T-helper 9 cell (primary cell): ENCODE results near the gene LPIN1.
"Not testable (repeated sequence)": the region's sequence is repeated elsewhere in the genome, so short reads cannot be mapped to it uniquely, and the experiment has no call there.

Source experiments
- DNase-seq: peaks from one replicate; pipeline ENCODE4 v3.0.0-alpha.2; 2020

The LPIN1 gene

DNA sequence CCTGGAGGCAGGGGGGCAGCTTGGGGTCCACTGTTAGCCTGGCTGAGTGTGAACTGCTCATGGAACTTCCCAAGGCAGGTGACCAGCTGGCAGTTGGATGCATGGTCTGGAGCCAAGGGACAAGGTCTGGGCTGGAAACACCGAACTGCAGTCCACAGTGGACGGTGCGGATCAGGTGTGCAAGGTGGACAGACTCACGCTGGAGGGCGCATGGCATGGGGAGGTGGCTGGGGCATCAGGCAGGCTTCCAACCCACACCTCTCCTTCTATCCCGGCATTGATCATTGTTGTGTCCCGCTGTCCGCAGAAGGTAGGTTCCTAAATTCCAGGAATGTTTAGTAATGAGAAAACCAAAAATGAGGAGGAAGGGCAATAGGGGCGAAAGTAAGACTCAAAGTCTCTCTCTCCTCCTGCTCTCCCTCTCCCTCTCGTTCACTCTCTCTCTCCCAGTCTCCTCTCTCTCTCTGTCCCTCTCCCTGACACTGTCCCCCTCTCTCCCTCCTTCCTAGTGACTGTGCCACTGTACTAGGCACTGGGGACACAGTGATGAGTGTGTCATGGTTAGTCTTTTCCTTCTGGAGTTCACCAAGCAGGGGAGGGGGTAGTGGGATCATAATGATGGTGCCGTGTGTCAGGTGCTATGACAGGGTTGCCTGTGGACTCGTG, 30.3 kb upstream of the LPIN1 start:
- DNase-seq = no peak

DNA sequence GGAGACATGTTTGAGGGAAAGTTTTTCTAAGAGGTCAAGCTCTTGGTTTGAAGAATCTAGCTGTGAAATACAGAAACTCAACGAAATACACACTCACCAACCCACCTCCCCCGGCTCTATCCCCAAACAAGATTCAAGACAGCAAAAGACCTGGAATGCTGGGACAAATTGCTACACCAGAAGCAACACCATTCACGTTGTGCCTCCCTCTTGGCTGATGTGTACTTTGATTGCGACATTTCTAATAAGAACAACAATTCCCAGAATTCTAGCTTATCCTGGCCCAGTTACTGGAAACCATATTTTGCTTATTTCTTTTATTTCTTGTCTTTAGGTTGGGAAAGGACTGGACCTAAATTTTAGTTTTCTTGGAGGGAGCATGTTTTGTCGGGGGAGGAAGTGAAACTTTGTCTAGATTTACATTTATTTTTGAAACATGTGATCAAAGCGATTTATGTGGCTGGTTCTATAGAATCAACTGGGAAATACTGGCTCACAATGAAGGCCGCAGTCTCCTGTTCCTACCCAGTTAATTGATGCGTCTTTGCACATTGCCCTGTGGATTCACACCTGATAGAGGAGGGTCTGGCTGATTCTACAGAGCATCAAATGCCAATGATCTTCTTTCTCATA, 29.6 kb upstream of the LPIN1 start:
- no peak for DNase-seq

- DNase-seq = no peak
Measured at GRCh38 chr2:11717623-11718022, 28.8 kb upstream of the LPIN1 start.

DNA sequence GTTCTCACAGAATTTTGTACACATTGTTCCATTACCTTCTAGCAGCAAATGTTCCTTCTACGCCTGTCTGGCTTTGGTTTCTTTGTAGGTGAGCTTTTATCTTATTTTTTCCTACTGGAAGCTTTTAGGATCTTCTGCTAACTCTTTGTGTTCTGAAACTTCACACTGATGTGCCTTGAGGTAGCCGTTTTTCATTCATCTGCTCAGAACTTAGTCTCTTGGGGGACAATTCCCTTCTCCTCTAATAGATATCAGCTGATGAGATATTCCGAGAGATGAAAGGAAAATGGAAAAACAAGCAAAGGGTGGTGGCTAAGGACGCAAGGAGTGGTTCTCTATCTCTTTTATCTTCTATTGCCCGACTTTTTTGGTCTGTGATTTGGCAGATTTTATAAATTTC, 27.8 kb upstream of the LPIN1 start:
- no peak for DNase-seq

DNA sequence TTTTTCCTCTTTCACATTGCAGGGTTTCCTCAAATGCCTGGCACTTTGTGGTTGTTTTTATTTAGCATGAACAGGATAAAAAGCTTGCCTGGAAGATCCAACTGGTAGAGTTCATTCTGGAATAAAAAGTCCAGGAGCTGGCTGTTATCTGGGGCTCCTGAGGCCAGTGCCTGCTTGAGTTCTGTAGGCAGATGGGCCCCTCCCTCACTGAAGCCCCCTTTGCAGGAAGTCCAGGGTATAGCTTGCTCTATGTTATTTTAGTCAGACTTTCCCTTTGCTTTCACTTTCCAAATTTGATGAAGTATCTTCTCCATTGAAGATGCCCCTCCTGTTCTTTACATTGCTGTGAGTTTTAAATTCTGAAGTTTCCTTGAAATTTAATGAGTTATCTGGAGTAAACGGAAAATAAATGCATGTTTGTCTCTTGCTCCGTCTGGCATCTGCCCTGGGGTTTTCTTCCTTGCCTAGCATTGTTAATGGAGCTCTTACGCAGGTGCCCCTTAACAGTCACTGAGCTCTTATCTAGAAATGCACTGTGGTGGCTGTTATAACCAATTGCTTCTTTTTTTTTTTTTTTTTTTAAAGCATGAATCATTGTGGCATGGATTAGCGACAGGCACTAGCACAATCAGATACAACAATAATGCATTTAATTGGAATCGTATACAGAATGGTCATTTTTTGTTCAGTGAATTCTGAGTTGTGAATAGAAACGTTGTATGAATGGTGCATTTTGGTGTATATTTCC, 27.0 kb upstream of the LPIN1 start:
- no peak for DNase-seq

DNA sequence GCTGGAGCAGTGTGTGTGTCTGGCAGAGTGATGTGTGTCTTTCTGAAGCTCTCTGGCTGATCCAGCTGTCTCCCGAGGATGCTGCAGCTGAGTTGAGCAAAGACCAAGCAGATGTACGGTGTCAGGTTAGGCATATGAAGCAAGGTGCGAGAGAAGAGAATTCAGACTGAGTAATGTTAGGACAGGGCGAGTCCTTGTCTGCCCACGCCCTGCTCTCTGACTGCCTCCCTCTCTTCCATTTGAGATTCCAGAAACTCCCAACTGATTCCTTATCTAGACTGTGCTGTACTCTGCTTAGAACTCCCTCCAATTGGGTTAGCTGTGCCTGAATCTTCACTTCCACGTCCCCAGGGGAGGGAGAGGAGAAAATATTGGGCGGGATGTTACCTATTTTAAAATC, 25.7 kb upstream of the LPIN1 start:
- DNase-seq = no peak

DNA sequence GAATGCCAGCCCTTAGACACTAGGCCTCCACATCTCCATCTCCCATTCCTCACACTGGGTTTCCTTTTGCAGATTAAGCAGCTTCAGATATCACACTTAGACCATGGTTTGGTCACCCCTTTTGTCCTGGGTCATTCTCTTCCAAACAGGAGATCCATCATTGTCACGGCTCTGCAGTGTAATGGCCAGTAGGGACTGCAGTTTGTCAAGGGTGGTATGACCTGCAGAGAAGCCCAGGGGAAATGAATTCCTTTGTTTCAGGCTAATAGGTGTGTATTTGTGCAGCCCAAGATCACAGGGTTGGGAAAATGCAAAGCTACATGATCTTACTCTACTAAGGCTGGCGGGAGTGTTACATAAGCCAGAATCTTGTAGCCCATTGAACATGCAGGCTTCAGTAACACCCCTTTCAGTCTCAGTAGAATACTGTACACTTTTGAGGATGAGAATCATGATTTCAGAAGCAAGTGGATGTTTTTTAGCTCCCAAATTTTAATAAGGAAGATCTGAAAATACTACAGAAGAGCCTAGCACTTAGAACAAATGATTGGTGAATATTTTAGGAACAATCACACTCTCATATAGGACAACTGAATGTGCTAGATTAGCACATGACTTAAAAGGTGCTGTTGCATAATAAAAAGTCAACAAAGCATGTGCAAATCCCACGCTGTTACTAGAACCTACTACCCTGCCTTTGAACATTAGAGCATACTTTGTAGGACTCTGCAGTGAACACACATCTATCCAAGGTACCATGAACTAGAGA, 24.0 kb upstream of the LPIN1 start:
- DNase-seq = no peak

DNA sequence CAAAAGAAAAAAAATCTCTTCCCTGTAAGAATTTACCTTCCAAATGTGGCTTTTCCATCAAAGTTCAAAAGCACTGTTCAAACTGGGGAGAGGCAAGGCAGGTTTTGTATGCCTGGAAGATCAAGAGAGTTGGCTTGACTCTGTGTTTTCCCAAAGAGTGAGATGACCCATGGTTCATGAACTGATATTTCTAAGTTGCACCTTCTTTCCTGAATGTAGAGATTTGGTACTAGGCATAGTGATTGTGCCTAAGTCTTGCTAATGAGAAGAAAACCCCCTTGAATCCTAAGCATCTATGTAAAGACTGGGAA, 23.4 kb upstream of the LPIN1 start:
- no peak for DNase-seq

DNA sequence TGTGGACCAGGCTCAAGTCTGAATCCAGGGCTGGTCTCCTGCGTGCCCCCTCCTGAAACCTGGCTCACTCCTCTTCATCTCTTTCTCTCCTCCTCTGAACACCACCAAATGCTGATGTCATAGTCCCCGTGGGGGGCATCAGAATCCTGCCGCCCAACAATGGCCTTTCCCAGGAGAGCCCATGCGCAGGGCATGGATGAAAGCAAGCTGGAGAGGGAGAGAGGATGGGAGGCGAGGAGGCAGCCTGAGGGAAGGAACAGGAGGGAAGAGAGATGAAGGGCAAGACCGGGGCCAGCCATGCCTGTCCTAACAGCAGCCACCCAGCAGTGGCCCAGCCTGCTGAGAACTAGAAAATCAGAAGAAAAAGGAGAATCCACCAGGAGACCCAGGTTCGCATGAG, 22.3 kb upstream of the LPIN1 start:
- no peak for DNase-seq

- no peak for DNase-seq
Measured at GRCh38 chr2:11726384-11726783, 20.0 kb upstream of the LPIN1 start.

DNA sequence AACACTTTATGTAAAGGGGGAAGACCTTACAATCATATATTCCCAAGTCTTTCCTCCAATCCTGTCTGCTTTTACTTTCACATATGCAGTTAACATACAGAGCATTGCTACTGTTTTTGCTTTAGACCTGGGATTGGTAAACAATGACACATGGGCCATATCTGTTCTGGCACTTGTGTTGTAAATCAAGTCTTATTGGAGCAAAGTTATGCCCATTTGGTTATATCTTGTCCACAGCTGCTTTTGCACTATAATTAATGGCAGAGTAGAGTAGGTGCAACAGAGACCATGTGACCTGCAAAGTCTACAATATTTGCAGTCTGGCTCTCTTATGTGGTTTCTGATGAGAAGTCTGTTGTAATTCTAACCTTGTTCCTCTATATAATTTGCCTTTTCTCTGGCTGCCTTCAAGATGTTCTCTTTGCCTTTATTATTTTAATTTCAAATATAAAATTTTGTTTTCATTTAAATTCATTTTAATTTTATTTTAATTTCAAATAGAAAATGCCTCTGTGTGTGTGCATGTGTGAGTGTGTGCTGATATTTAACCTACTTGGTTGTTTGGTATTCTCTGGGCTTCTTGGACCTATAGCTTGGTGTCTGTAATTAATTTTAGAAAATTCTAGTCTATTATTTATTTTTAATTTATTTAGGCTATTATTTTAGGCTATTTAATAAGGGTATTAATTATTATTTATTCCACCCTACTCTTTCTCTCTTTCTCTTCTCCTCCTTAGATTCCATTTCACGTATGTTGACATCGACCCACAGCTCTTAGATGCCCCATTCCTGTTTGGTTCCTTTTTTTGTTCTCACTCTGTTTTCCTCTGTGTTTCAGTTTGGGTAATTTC, 16.8 kb upstream of the LPIN1 start:
- no peak for DNase-seq

- not testable (repeated sequence) for DNase-seq
Measured at GRCh38 chr2:11731214-11731984, 15.0 kb upstream of the LPIN1 start.

DNA sequence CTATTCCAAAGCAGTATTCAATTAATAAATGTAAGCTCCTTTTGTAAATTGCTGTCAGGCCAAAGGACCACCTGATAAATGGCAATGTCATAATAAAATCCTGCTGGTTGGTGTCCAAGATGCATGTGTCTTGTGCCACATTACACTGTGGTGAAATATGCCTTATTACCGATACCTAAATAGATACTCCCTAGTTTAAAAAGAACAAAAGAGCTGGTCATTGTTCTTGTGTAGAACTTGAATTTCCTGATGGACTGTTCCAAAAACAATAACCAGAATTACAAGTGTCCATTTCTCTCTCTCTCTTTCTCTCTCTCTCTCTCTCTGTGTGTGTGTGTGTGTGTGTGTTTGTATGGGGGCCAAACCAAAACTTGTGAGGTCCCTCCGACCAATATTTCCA, 13.8 kb upstream of the LPIN1 start:
- no peak for DNase-seq

- DNase-seq = not testable (repeated sequence)
Measured at GRCh38 chr2:11737852-11738251, 8.6 kb upstream of the LPIN1 start.

DNA sequence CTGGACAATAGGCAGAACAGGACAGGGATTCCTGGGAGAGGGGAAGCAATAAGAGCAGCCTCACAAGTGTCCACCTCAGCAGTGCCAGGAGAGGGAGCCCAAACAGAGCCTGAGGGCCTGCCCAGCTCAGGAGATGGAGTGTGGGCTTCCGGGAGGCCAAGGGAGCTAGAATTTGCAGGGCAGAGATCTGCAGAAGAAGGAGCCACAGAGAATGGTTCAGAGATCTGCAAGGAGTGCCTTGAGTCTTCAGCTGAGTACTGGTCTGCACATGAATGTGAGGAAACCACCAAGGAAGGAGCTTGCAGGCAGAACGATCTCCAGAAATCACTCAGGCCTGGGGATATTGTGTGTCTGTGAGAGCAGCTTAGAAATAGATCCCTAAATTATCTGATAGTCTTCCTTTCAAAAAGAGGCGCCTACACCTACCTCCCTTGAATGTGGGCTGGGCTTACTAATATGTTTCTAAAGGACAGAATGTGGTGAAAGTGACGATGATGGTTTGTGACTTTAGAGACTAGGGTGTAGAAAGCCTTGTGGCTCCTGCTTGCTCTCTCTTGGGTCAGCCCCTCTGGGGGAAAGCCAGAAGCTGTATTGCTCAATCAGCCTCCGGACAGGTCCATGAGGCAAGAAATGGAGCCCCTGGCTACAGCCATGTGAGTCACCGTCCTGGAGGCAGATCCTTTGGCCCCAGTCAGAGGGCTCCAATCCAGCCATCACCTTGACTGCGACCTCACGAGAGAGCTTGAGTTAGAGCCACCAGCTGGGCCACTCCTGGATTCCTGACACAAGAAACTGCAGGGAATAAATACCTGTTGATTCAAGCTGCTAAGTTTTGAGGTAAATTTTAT, 7.6 kb upstream of the LPIN1 start:
- DNase-seq = no peak

- DNase-seq = no peak
Measured at GRCh38 chr2:11740723-11741122, 5.7 kb upstream of the LPIN1 start.

- DNase-seq = no peak
Measured at GRCh38 chr2:11742317-11742701, 4.1 kb upstream of the LPIN1 start.

- DNase-seq = no peak
Measured at GRCh38 chr2:11742702-11743357, 3.6 kb upstream of the LPIN1 start.

DNA sequence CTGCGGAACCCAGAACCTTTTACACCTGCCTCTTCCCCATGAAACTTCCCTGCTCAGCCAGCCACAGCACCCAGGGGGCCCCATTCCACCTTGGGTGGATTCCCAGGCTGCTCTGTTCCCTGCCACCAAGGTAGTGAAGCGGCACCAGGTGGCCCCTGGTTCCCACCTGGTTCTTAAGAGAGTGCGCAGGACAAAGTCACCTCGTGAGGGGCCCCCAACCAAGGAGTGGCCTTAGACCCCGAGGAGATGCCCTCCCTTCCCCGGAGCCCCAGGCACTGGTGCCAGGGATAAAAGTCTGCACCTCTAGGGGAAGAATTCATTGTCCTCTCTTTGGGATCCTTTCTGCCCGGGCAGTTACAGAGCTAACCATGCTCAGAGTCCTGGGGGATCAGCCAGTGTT, 3.1 kb upstream of the LPIN1 start:
- DNase-seq = no peak

DNA sequence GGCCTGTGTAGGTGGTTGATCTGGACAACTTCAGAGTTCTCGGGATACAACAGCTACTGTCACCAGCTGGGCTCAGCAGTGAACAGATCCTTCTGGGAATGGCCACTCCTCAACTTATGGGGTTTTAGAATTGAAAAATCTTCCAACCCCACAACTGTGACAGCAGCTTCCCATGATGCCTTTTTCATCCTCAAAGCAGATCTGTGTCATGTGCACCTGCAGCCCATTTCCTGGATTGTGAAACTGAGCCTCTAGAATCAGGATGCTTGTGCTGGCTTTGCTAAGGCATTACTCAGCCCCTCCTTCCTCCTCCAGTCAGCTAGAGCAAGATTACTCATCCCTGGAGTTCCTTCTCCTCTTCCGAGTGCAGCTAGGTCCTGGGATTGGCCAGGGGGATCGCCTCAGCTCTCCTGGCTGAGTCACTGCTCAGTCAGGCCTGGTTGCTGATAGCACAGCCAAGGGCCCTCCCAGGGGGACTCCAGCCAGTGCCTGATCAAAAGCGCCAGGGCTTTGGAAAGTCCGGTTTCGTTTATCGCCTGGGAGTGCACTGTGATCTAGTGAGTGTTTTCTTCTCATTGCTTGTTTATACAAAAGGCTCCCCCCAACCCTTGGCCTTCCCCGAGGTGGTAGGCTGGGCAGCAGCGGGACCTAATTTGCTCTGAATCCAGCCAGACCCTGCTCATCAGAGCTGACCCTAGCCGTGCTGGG, 2.4 kb upstream of the LPIN1 start:
- DNase-seq = peak; percentile 62
